Brain microvascular endothelial cell (primary cell): ENCODE measurements around the gene CRB3.

Experiments
- DNase-seq: peaks from one replicate; pipeline ENCODE4 v3.0.0-alpha.2; 2020
- H3K27ac ChIP-seq: fragments of 250-450 bp; sonication (Bioruptor Pico); 2 replicates; pipeline ENCODE4 v1.5.1; 2020; ENCODE audit warnings: mild to moderate bottlenecking, moderate library complexity
- H3K27me3 ChIP-seq: fragments of 250-450 bp; sonication (Bioruptor Pico); replicated peaks from 2 replicates; pipeline ENCODE4 v1.5.1; 2020; ENCODE audit warnings: mild to moderate bottlenecking
- H3K36me3 ChIP-seq: fragments of 250-450 bp; sonication (Bioruptor Pico); replicated peaks from 2 replicates; pipeline ENCODE4 v1.5.1; 2020; ENCODE audit warnings: mild to moderate bottlenecking
- H3K4me3 ChIP-seq: 2 replicates; pipeline ENCODE4 v1.5.1; 2011; ENCODE audit warnings: low read depth, mild to moderate bottlenecking, control low read depth, low read length, moderate library complexity
- CTCF ChIP-seq: IDR thresholded peaks from 2 replicates; pipeline ENCODE4 v1.5.1; 2011; ENCODE audit warnings: low read depth, mild to moderate bottlenecking, moderate library complexity, low read length, control low read depth, inconsistent platforms; ENCODE audit errors: missing control alignments
- in situ Hi-C: cut with HindIII; loops from 2 replicates; pipeline ENCODE4 v1.10.0; 2017; ENCODE audit warnings: low sequenced_read_pairs, low pct_ligation_motif_present

CRB3 gene

GRCh38 chr19:6482343-6482686 is 18.2 kb downstream of the CRB3 start:
- DNase-seq: no peak
- Histone ChIP-seq H3K36me3 (no peaks in the 10 kb centered on the region), H3K27me3 (no peaks in the 10 kb centered on the region), H3K27ac (no peak overlapping the region), H3K4me3 (no peak overlapping the region)
- in situ Hi-C loops: no loop called here
- TF ChIP-seq CTCF: no peak

- Histone ChIP-seq H3K27me3 (no peaks in the 10 kb centered on the region), H3K27ac (no peak overlapping the region), H3K4me3 (no peak overlapping the region), H3K36me3 (no peaks in the 10 kb centered on the region)
- in situ Hi-C loops: no loop called here
- no peak for DNase-seq
- no peak for TF ChIP-seq CTCF
Observed at GRCh38 chr19:6483235-6483634, 19.2 kb downstream of the CRB3 start.

GRCh38 chr19:6484230-6484629 is 20.2 kb downstream of the CRB3 start:
- Histone ChIP-seq H3K27ac (no peak overlapping the region), H3K4me3 (no peak overlapping the region), H3K36me3 (no peaks in the 10 kb centered on the region), H3K27me3 (no peaks in the 10 kb centered on the region)
- DNase-seq: no peak
- no peak for TF ChIP-seq CTCF
- in situ Hi-C loops: no loop called here

- no peaks in the 10 kb centered on the region for H3K27me3 ChIP-seq
- no peak for TF ChIP-seq CTCF
- no peak overlapping the region for H3K27ac ChIP-seq
- no peaks in the 10 kb centered on the region for H3K36me3 ChIP-seq
- no peak overlapping the region for H3K4me3 ChIP-seq
- DNase-seq: no peak
- in situ Hi-C loops: no loop called here
Observed at GRCh38 chr19:6484831-6485230, 20.8 kb downstream of the CRB3 start.

GRCh38 chr19:6489278-6490061 is 25.4 kb downstream of the CRB3 start:
- H3K27ac ChIP-seq: no peak overlapping the region
- H3K27me3 ChIP-seq: no peaks in the 10 kb centered on the region
- DNase-seq: no peak
- no peak for TF ChIP-seq CTCF
- H3K4me3 ChIP-seq: no peak overlapping the region
- in situ Hi-C loops: no loop called here
- no peaks in the 10 kb centered on the region for H3K36me3 ChIP-seq

GRCh38 chr19:6490134-6490533 is 26.1 kb downstream of the CRB3 start:
- Histone ChIP-seq H3K27me3 (no peaks in the 10 kb centered on the region), H3K36me3 (no peaks in the 10 kb centered on the region), H3K4me3 (no peak overlapping the region), H3K27ac (no peak overlapping the region)
- TF ChIP-seq CTCF: no peak
- in situ Hi-C loops: no loop called here
- DNase-seq: no peak
